GM21526 (cell line): ENCODE data around the gene TLE4.
"Not testable (repeated sequence)": the region's sequence is repeated elsewhere in the genome, so short reads cannot be mapped to it uniquely, and the experiment has no call there.

Source experiments
- ATAC-seq: cut with Tn5 transposase; IDR thresholded peaks from one replicate; pipeline ENCODE4 v1.9.1; 2021; ENCODE audit warnings: moderate library complexity; ENCODE audit not compliant: unreplicated experiment, low FRiP score

The TLE4 gene

GRCh38 chr9:79709743-79710674 lies 138.2 kb downstream of the TLE4 start:
- no peak for ATAC-seq

GRCh38 chr9:79711874-79712273 lies 140.1 kb downstream of the TLE4 start:
- no peak for ATAC-seq

- ATAC-seq: no peak
These were observed 147.3 kb downstream of the TLE4 start for GRCh38 chr9:79719021-79719420.

- no peak for ATAC-seq
These were observed 148.2 kb downstream of the TLE4 start for GRCh38 chr9:79719989-79720388.

- ATAC-seq: peak; percentile 70
These were observed 159.6 kb downstream of the TLE4 start for GRCh38 chr9:79731171-79731890.

- ATAC-seq: no peak
These were observed 163.4 kb downstream of the TLE4 start for GRCh38 chr9:79735023-79735779.

- no peak for ATAC-seq
These were observed 164.3 kb downstream of the TLE4 start for GRCh38 chr9:79736051-79736450.

GRCh38 chr9:79741381-79741780 lies 169.6 kb downstream of the TLE4 start:
- no peak for ATAC-seq

GRCh38 chr9:79742110-79742721 lies 170.5 kb downstream of the TLE4 start:
- no peak for ATAC-seq

GRCh38 chr9:79744521-79744920 lies 172.8 kb downstream of the TLE4 start:
- ATAC-seq: no peak

- ATAC-seq: no peak
These were observed 174.1 kb downstream of the TLE4 start for GRCh38 chr9:79745752-79746336.

GRCh38 chr9:79751895-79752466 lies 180.2 kb downstream of the TLE4 start:
- ATAC-seq: not testable (repeated sequence)

- ATAC-seq: no peak
These were observed 184.6 kb downstream of the TLE4 start for GRCh38 chr9:79756414-79756813.

GRCh38 chr9:79757074-79757473 lies 185.3 kb downstream of the TLE4 start:
- no peak for ATAC-seq

GRCh38 chr9:79757881-79758669 lies 186.3 kb downstream of the TLE4 start:
- ATAC-seq: no peak

- ATAC-seq: no peak
These were observed 187.7 kb downstream of the TLE4 start for GRCh38 chr9:79759460-79759859.

- no peak for ATAC-seq
These were observed 190.3 kb downstream of the TLE4 start for GRCh38 chr9:79762070-79762469.

GRCh38 chr9:79763671-79764285 lies 192.0 kb downstream of the TLE4 start:
- ATAC-seq: no peak

GRCh38 chr9:79764374-79764773 lies 192.6 kb downstream of the TLE4 start:
- ATAC-seq: no peak
